Left cardiac atrium (tissue), 4 donors: Measurements from ENCODE around the gene AK1. TPM values are rescaled to one million over a fixed set of nuclear protein-coding genes. Genes with fewer than 3 reads are reported as not detected.
"Not testable (repeated sequence)": the region's sequence is repeated elsewhere in the genome, so short reads cannot be mapped to it uniquely, and the experiment has no call there.

ENCODE experiments used
- ATAC-seq, 2 donors: fragments of 200-7000 bp; cut with Tn5 transposase; one replicate each; pipeline ENCODE4 v1.9.1; 2020; ENCODE audit warnings: mild to moderate bottlenecking in 2 of 2, moderate library complexity in 2 of 2
- DNase-seq: peaks from one replicate; pipeline ENCODE4 v3.0.0-alpha.2; 2020
- intact Hi-C, 2 donors: fragments of 100-400 bp; cut with DNase I; formaldehyde crosslinking; loops; one replicate each; pipeline versions ENCODE4 v1.14.1 to v1.15.1; 2022 to 2023
- total RNA-seq, 2 donors: library from RNA; stranded (reverse); fragmentation: NEBNext Ultra II Directional; extraction: Animal tissue kit (Norgen Biotek cat#: 25700); gene quantifications; one replicate each; pipeline ENCODE4 v1.2.1, GENCODE V29; 2021
- donor health status: DM: no; HTN: yes; CAD: no.
- donor health status: DM: no; HTN: yes; CAD: no; lungs with severe emphysema.
- donor health status: DM: yes; HTN: yes; CAD: no.
- donor health status: Dilated cardiomyopathy.

AK1 gene
- total RNA-seq, 2 donors from 2014 or later: 593 to 626 TPM

GRCh38 chr9:127841087-127841835 is 36.2 kb downstream of the AK1 start:
- intact Hi-C loops: no loop called here
- no peak for DNase-seq
- ATAC-seq: no peak

- peak; percentile 72 to 88 for ATAC-seq
- DNase-seq: peak; percentile 95
- intact Hi-C loops: no loop called here
Measured at GRCh38 chr9:127838375-127839078, 38.9 kb downstream of the AK1 start.

- intact Hi-C loops: no loop called here
- DNase-seq (peak; percentile 66), ATAC-seq (no peak)
Measured at GRCh38 chr9:127837346-127837745, 40.1 kb downstream of the AK1 start.

GRCh38 chr9:127836561-127836960 is 40.9 kb downstream of the AK1 start:
- intact Hi-C loops, DNase-seq, ATAC-seq: not testable (repeated sequence)

GRCh38 chr9:127835991-127836516 is 41.4 kb downstream of the AK1 start:
- DNase-seq (peak; percentile 75), ATAC-seq (peak; percentile 18 to 29)
- intact Hi-C loops: no loop called here

- ATAC-seq (no peak), DNase-seq (no peak)
- intact Hi-C loops: no loop called here
Measured at GRCh38 chr9:127833555-127833954, 43.9 kb downstream of the AK1 start.

- no peak for DNase-seq
- ATAC-seq: no peak
- intact Hi-C loops: no loop called here
Measured at GRCh38 chr9:127832248-127832647, 45.2 kb downstream of the AK1 start.

- ATAC-seq (no peak), DNase-seq (no peak)
- intact Hi-C loops: loop anchor here in 1 of 2 donors (5.0 kb wide), 1 partner anchor 38 kb away; no protein-coding TSS in a partner anchor
Measured at GRCh38 chr9:127829205-127829906, 48.1 kb downstream of the AK1 start.

- intact Hi-C loops: loop anchor here in 1 of 2 donors (5.0 kb wide), 1 partner anchor 39 kb away; no protein-coding TSS in a partner anchor
- ATAC-seq (peak; percentile 86 to 90), DNase-seq (peak; percentile 92)
Measured at GRCh38 chr9:127828262-127829031, 49.0 kb downstream of the AK1 start.

GRCh38 chr9:127826253-127826913 is 51.1 kb downstream of the AK1 start:
- intact Hi-C loops: loop anchor here in 1 of 2 donors (5.0 kb wide), 1 partner anchor 41 kb away; no protein-coding TSS in a partner anchor
- DNase-seq (no peak), ATAC-seq (no peak)

- DNase-seq (peak; percentile 75), ATAC-seq (peak; percentile 23 to 24)
- intact Hi-C loops: loop anchor here in 1 of 2 donors (5.0 kb wide), 1 partner anchor 42 kb away; no protein-coding TSS in a partner anchor
Measured at GRCh38 chr9:127825319-127826051, 52.0 kb downstream of the AK1 start.

GRCh38 chr9:127822108-127822507 is 55.4 kb downstream of the AK1 start:
- intact Hi-C loops: no loop called here
- DNase-seq (no peak), ATAC-seq (no peak)

GRCh38 chr9:127818574-127818973 is 58.9 kb downstream of the AK1 start:
- no peak for ATAC-seq
- DNase-seq: no peak
- intact Hi-C loops: no loop called here

- intact Hi-C loops: no loop called here
- peak in 1 of 2 donors; percentile 16 for ATAC-seq
- no peak for DNase-seq
Measured at GRCh38 chr9:127817881-127818434, 59.5 kb downstream of the AK1 start.

GRCh38 chr9:127816728-127817127 is 60.7 kb downstream of the AK1 start:
- no peak for ATAC-seq
- no peak for DNase-seq
- intact Hi-C loops: no loop called here
